HG03520 (cell line): ENCODE results near the gene DOHH.

Source experiments
- ATAC-seq: cut with Tn5 transposase; IDR thresholded peaks from one replicate; pipeline ENCODE4 v1.9.1; 2021; ENCODE audit warnings: mild to moderate bottlenecking, moderate library complexity; ENCODE audit not compliant: unreplicated experiment

The DOHH gene

GRCh38 chr19:3500429-3501101, at the start of gene DOHH:
Gene DOHH (minus strand): TSS chr19:3500674. CDS start chr19:3496814, 3,860 bp downstream.
- ATAC-seq, result peak; percentile 74

GRCh38 chr19:3549816-3550215, 49.3 kb upstream of the DOHH start:
- no peak for ATAC-seq

- no peak for ATAC-seq
Measured at GRCh38 chr19:3548606-3549005, 48.1 kb upstream of the DOHH start.

GRCh38 chr19:3547767-3548282, 47.4 kb upstream of the DOHH start:
- no peak for ATAC-seq

GRCh38 chr19:3547301-3547731, 46.8 kb upstream of the DOHH start:
- ATAC-seq, result no peak

GRCh38 chr19:3546119-3546518, 45.6 kb upstream of the DOHH start:
- no peak for ATAC-seq

- no peak for ATAC-seq
Measured at GRCh38 chr19:3545669-3546034, 45.2 kb upstream of the DOHH start.

- no peak for ATAC-seq
Measured at GRCh38 chr19:3544742-3545668, 44.5 kb upstream of the DOHH start.

- no peak for ATAC-seq
Measured at GRCh38 chr19:3544058-3544376, 43.5 kb upstream of the DOHH start.

- no peak for ATAC-seq
Measured at GRCh38 chr19:3543150-3544057, 42.9 kb upstream of the DOHH start.

- ATAC-seq, result no peak
Measured at GRCh38 chr19:3539756-3540118, 39.3 kb upstream of the DOHH start.

- ATAC-seq, result no peak
Measured at GRCh38 chr19:3538965-3539755, 38.7 kb upstream of the DOHH start, which contains the start of gene TEKTIP1. Gene TEKTIP1 (plus strand): TSS chr19:3539174. CDS start chr19:3539178, 4 bp downstream.

- ATAC-seq, result no peak
Measured at GRCh38 chr19:3538258-3538929, 37.9 kb upstream of the DOHH start.

- ATAC-seq, result no peak
Measured at GRCh38 chr19:3537438-3538240, 37.2 kb upstream of the DOHH start.

GRCh38 chr19:3537101-3537437, 36.6 kb upstream of the DOHH start:
- no peak for ATAC-seq

- ATAC-seq, result no peak
Measured at GRCh38 chr19:3536429-3537100, 36.1 kb upstream of the DOHH start.

GRCh38 chr19:3535981-3536380, 35.5 kb upstream of the DOHH start:
- no peak for ATAC-seq

GRCh38 chr19:3535563-3535965, 35.1 kb upstream of the DOHH start:
- ATAC-seq, result no peak

- no peak for ATAC-seq
Measured at GRCh38 chr19:3535235-3535535, 34.7 kb upstream of the DOHH start.
